Melanocyte of skin (primary cell): Measurements from ENCODE around the gene MVB12A. TPM values are rescaled to one million over a fixed set of nuclear protein-coding genes. Genes with fewer than 3 reads are reported as not detected.

Experiments
- total RNA-seq, 2 donors: library from RNA; depleted of rRNA; stranded (reverse); fragments of >200 nt; gene quantifications; 2 replicates each; pipeline ENCODE4 v1.2.3, GENCODE V29; 2012

The MVB12A gene
- 10 to 100 TPM; 45.8 to 55.6 TPM for total RNA-seq

GRCh38 chr19:17419621-17420474 lies at the start of gene MVB12A:
Gene MVB12A (plus strand): TSS chr19:17420047. CDS start chr19:17420136, 89 bp downstream.

GRCh38 chr19:17376935-17377600 lies 42.8 kb upstream of the MVB12A start, which contains the start of gene PLVAP:
Gene PLVAP (minus strand): TSS chr19:17377342. CDS start chr19:17377288, 54 bp downstream.

GRCh38 chr19:17393914-17394313 lies 25.9 kb upstream of the MVB12A start, which contains the start of gene CCDC194:
Gene CCDC194 (minus strand): TSS chr19:17394196. CDS start chr19:17394158, 38 bp downstream.

GRCh38 chr19:17405250-17406045 lies 14.4 kb upstream of the MVB12A start, which contains the start of gene BST2:
Gene BST2 (minus strand): TSS chr19:17405630. CDS start chr19:17405575, 55 bp downstream.

GRCh38 chr19:17448131-17448967 lies 28.5 kb downstream of the MVB12A start, which contains the start of gene TMEM221:
Gene TMEM221 (minus strand): TSS chr19:17448668. CDS start chr19:17448462, 206 bp downstream.

GRCh38 chr19:17460372-17461230 lies 40.8 kb downstream of the MVB12A start, which contains the start of gene NXNL1:
Gene NXNL1 (minus strand): TSS chr19:17460926. CDS start chr19:17460869, 57 bp downstream.

GRCh38 chr19:17470068-17470841 lies 50.4 kb downstream of the MVB12A start, which contains the start of gene SLC27A1:
Gene SLC27A1 (plus strand): TSS chr19:17470524. CDS start chr19:17470541, 17 bp downstream.

Other genes starting within 250 kb of the MVB12A start
- 10 to 100 TPM; 19.3 to 33.0 TPM for gene USE1, start 204.7 kb upstream of the MVB12A start, total RNA-seq
- gene OCEL1, start 193.8 kb upstream of the MVB12A start, total RNA-seq = 1 to 10 TPM; 5.3 to 8.6 TPM
- 10 to 100 TPM; 35.4 to 56.9 TPM for gene NR2F6, start 174.1 kb upstream of the MVB12A start, total RNA-seq
- gene USHBP1, start 155.3 kb upstream of the MVB12A start, total RNA-seq = not detected
- gene BABAM1, start 152.6 kb upstream of the MVB12A start, total RNA-seq = 100 to 1,000 TPM in 1 of 2 donors, 10 to 100 TPM in 1; 92.9 to 124 TPM
- 1 to 10 TPM in 1 of 2 donors, under 1 TPM in 1; 0.34 to 2.3 TPM for gene ANKLE1, start 138.1 kb upstream of the MVB12A start, total RNA-seq
- gene ABHD8, start 116.6 kb upstream of the MVB12A start, total RNA-seq = 1 to 10 TPM; 7.7 to 8.3 TPM
- gene MRPL34, start 114.2 kb upstream of the MVB12A start, total RNA-seq = 10 to 100 TPM; 36.3 to 51.3 TPM
- 10 to 100 TPM; 13.4 to 29.6 TPM for gene DDA1, start 110.5 kb upstream of the MVB12A start, total RNA-seq
- gene ANO8, start 85.2 kb upstream of the MVB12A start, total RNA-seq = 1 to 10 TPM; 3.4 to 3.7 TPM
- 10 to 100 TPM; 16.3 to 17.2 TPM for gene GTPBP3, start 82.5 kb upstream of the MVB12A start, total RNA-seq
- under 1 TPM in 1 of 2 donors, not detected in 1; under 0.01 TPM for gene PLVAP, start 42.7 kb upstream of the MVB12A start, total RNA-seq
- gene CCDC194, start 25.9 kb upstream of the MVB12A start, total RNA-seq = 1 to 10 TPM; 1.3 to 1.4 TPM
- gene BST2, start 14.4 kb upstream of the MVB12A start, total RNA-seq = 100 to 1,000 TPM in 1 of 2 donors, 10 to 100 TPM in 1; 95.3 to 226 TPM
- under 1 TPM in 1 of 2 donors, not detected in 1; under 0.01 TPM for gene TMEM221, start 28.6 kb downstream of the MVB12A start, total RNA-seq
- not detected for gene NXNL1, start 40.9 kb downstream of the MVB12A start, total RNA-seq
- gene SLC27A1, start 50.5 kb downstream of the MVB12A start, total RNA-seq = 10 to 100 TPM; 16.9 to 21.3 TPM
- 10 to 100 TPM; 50.3 to 59.9 TPM for gene PGLS, start 91.6 kb downstream of the MVB12A start, total RNA-seq
- 10 to 100 TPM; 69.2 to 81.9 TPM for gene COLGALT1, start 135.6 kb downstream of the MVB12A start, total RNA-seq